ENCODE results near the gene IGHMBP2. TPM values are rescaled to one million over a fixed set of nuclear protein-coding genes. Genes with fewer than 3 reads are reported as not detected.

Gene IGHMBP2
- total and polyA plus RNA-seq, 9 of the 15 experiments (the other 6 are each of a cell fraction or from before 2014, with no cell fraction given) = 1.6 to 24.8 (median 14.5) TPM

GRCh38 chr11:68903288-68904247, at the start of gene IGHMBP2, which contains the start of gene MRPL21 (continued):
- no peak for TF ChIP-seq HMG20B (CRISPR knock-in tag; IDR thresholded peaks at IDR 0.05)
- TF ChIP-seq TFE3 (CRISPR knock-in tag; IDR thresholded peaks at IDR 0.05) = peak; percentile 20; the same call in 1 of the 2 replicates
- TF ChIP-seq TAF1 (IDR thresholded peaks at IDR 0.05; ENCODE audit: control insufficient read depth, extremely low read depth, insufficient read depth, low read length, severe bottlenecking) = peak; percentile 97
- peak; percentile 90 for TF ChIP-seq THAP12 (CRISPR knock-in tag; IDR thresholded peaks at IDR 0.05)
- TF ChIP-seq ARID2 (IDR thresholded peaks at IDR 0.05) = no peak
- peak; percentile 90 for TF ChIP-seq RBM22 (IDR thresholded peaks at IDR 0.05; ENCODE audit: low read depth, low read length, poor library complexity, severe bottlenecking)
- peak; percentile 97 for TF ChIP-seq MYC (IDR thresholded peaks at IDR 0.05; ENCODE audit: low read depth, low read length)
- peak; percentile 93; the same call in 1 of the 2 replicates for TF ChIP-seq MYC (CRISPR knock-in tag; IDR thresholded peaks at IDR 0.05; ENCODE audit: borderline replicate concordance, low read depth)
- TF ChIP-seq ZFP1 (CRISPR knock-in tag; IDR thresholded peaks at IDR 0.05) = no peak
- TF ChIP-seq NR0B1 (IDR thresholded peaks at IDR 0.05; ENCODE audit: partially characterized antibody) = no peak
- no peak for TF ChIP-seq ZNF3 (CRISPR knock-in tag; IDR thresholded peaks at IDR 0.05)
- TF ChIP-seq E2F4 (CRISPR knock-in tag; IDR thresholded peaks at IDR 0.05; ENCODE audit: low read depth) = peak; percentile 8; the same call in 1 of the 2 replicates
- TF ChIP-seq HNRNPL (IDR thresholded peaks at IDR 0.05; ENCODE audit: low read depth, low read length) = 0 out of 2 replicates have a peak, but pooled peaks have one; percentile 30
- TF ChIP-seq RB1 (IDR thresholded peaks at IDR 0.05; ENCODE audit: low read depth) = peak; percentile 98
- TF ChIP-seq MTF1 (CRISPR knock-in tag; IDR thresholded peaks at IDR 0.05; ENCODE audit: borderline replicate concordance) = no peak
- TF ChIP-seq MEIS2 (IDR thresholded peaks at IDR 0.05; ENCODE audit: partially characterized antibody) = peak; percentile 7
- no peak for TF ChIP-seq XRCC3 (IDR thresholded peaks at IDR 0.05)
- TF ChIP-seq DPF2 (IDR thresholded peaks at IDR 0.05) = no peak
- TF ChIP-seq ZNF561 (CRISPR knock-in tag; conservative IDR thresholded peaks at IDR 0.05) = no peak; the same call in 1 of the 2 replicates
- TF ChIP-seq TFAP4 (CRISPR knock-in tag; IDR thresholded peaks at IDR 0.05; ENCODE audit: borderline replicate concordance) = peak; percentile 91
